HEK293 (cell line): Measurements from ENCODE around the gene CFAP119.

Experiments used
- CTCF ChIP-seq: fragments of 450-650 bp; formaldehyde crosslinking; IDR thresholded peaks from 2 replicates; pipeline ENCODE4 v1.5.1; 2016; ENCODE audit warnings: missing biosample characterization, missing genetic modification characterization
- KLF16 ChIP-seq: fragments of 450-650 bp; formaldehyde crosslinking; IDR thresholded peaks from 2 replicates; pipeline ENCODE4 v1.5.1; 2017; ENCODE audit warnings: missing biosample characterization, missing genetic modification characterization
- KLF9 ChIP-seq: fragments of 450-650 bp; formaldehyde crosslinking; IDR thresholded peaks from 2 replicates; pipeline ENCODE4 v1.5.1; 2016; ENCODE audit warnings: missing biosample characterization, missing genetic modification characterization, low read depth
- PRDM1 ChIP-seq: fragments of 450-650 bp; formaldehyde crosslinking; IDR thresholded peaks from 2 replicates; pipeline ENCODE4; 2016; ENCODE audit warnings: missing biosample characterization, missing genetic modification characterization
- SALL2 ChIP-seq: fragments of 450-650 bp; formaldehyde crosslinking; IDR thresholded peaks from 2 replicates; pipeline ENCODE4 v1.5.0; 2017; ENCODE audit warnings: missing biosample characterization, mild to moderate bottlenecking, missing genetic modification characterization, borderline replicate concordance
- YY1 ChIP-seq: fragments of 450-650 bp; formaldehyde crosslinking; IDR thresholded peaks from 2 replicates; pipeline ENCODE4 v1.5.1; 2018; ENCODE audit warnings: missing biosample characterization, missing genetic modification characterization
- ZBTB21 ChIP-seq: fragments of 450-650 bp; formaldehyde crosslinking; IDR thresholded peaks from 2 replicates; pipeline ENCODE4 v1.5.1; 2017; ENCODE audit warnings: missing biosample characterization, missing genetic modification characterization
- ZNF138 ChIP-seq: fragments of 450-650 bp; formaldehyde crosslinking; IDR thresholded peaks from 2 replicates; pipeline ENCODE4 v1.5.1; 2016; ENCODE audit warnings: missing biosample characterization, missing genetic modification characterization, borderline replicate concordance
- ZNF274 ChIP-seq, 2 experiments: fragments of 200-500 bp in 1 of 2; fragments of 450-650 bp in 1 of 2; sonication (Bioruptor generic) in 1 of 2; formaldehyde crosslinking in 1 of 2; IDR thresholded peaks; 2 replicates each; pipeline versions ENCODE4 v1.5.1 to v1.6.1; 2014 to 2016; ENCODE audit warnings: borderline replicate concordance in 1 of 2, inconsistent platforms in 1 of 2, low read length in 1 of 2, missing biosample characterization in 1 of 2, missing genetic modification characterization in 1 of 2
- ZNF449 ChIP-seq: fragments of 450-650 bp; formaldehyde crosslinking; IDR thresholded peaks from 2 replicates; pipeline ENCODE4 v1.5.1; 2017; ENCODE audit warnings: missing biosample characterization, mild to moderate bottlenecking, missing genetic modification characterization, moderate library complexity
- ZNF501 ChIP-seq: fragments of 450-650 bp; formaldehyde crosslinking; IDR thresholded peaks from 2 replicates; pipeline ENCODE4 v1.5.1; 2016; ENCODE audit warnings: missing biosample characterization, missing genetic modification characterization
- ZNF561 ChIP-seq: fragments of 450-650 bp; IDR thresholded peaks from 2 replicates; pipeline ENCODE4 v1.5.1; 2018; ENCODE audit warnings: missing biosample characterization, missing genetic modification characterization, borderline replicate concordance

DNA sequence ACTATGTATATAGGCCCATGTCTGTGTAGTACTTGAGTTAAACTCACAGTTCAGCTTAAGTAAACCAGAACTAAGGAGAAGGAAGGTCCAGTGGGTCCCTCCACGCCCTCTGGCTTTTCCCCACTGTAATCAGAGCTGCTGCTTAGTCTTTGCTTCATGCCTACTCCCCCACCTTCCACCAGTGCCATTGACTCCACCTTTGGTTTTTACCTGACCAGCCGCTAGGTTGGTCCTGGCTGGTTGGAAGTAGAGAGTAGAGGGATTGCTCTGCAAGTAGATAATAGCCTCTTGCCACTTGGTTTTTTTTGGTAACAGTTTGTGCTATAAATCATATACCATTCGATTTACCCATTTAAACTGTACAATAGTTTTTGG lies 36.5 kb downstream of the CFAP119 start:
- TF ChIP-seq ZNF449 (tag by site-specific recombination) = no peak
- TF ChIP-seq CTCF (tag by site-specific recombination) = no peak
- TF ChIP-seq ZNF138 (tag by site-specific recombination) = no peak
- TF ChIP-seq ZNF561 (tag by site-specific recombination) = no peak
- TF ChIP-seq ZNF274 (IDR thresholded peaks at IDR 0.05; ENCODE audit: low read length) = no peak
- TF ChIP-seq ZNF274 (tag by site-specific recombination; IDR thresholded peaks at IDR 0.05; ENCODE audit: borderline replicate concordance) = no peak
- TF ChIP-seq YY1 (tag by site-specific recombination) = no peak
- no peak for TF ChIP-seq KLF9
- TF ChIP-seq ZNF501 (tag by site-specific recombination) = no peak
- no peak for TF ChIP-seq KLF16 (tag by site-specific recombination)
- no peak for TF ChIP-seq SALL2
- TF ChIP-seq PRDM1 (tag by site-specific recombination) = no peak
- TF ChIP-seq ZBTB21 (tag by site-specific recombination) = no peak
